Measurements from ENCODE around the gene CAMK2D. TPM values are rescaled to one million over a fixed set of nuclear protein-coding genes. Genes with fewer than 3 reads are reported as not detected.

The CAMK2D gene
- total RNA-seq, 1 experiment from 2014 or later, result 19.9 TPM

DNA sequence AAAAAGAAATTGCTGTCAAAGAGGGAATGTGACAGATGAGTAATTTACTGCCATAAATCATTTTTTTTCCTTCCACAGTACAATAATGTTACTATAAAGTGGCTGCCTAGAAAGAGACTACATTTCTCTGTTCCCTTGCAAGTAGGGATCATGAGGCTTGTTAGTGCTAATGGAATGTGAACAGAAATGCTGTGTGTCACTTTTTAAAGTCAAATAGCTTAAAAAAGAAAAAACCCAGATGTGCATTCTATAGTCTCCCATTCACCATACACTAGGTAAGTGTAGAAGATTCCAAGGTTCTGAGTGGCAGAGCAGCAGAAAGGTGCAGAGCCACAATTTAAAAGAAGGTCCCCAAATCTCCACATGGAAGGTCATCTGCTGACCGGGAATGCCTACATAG is 328.4 kb downstream of the CAMK2D start:
- Histone ChIP-seq H3K9me3 (peaks cover 4% of the 10 kb centered on the region), H3K27me3 (no peaks in the 10 kb centered on the region), H3K36me3 (no peaks in the 10 kb centered on the region), H3K4me3 (no peak overlapping the region)
- DNase-seq, result no peak

- Histone ChIP-seq H3K4me3 (no peak overlapping the region), H3K27me3 (no peaks in the 10 kb centered on the region), H3K9me3 (no peaks in the 10 kb centered on the region), H3K36me3 (no peaks in the 10 kb centered on the region)
- DNase-seq, result no peak
These were observed 337.9 kb downstream of the CAMK2D start for GRCh38 chr4:113423631-113424030.

- no peaks in the 10 kb centered on the region for H3K9me3 ChIP-seq
- DNase-seq, result no peak
- H3K4me3 ChIP-seq, result no peak overlapping the region
- H3K27me3 ChIP-seq, result no peaks in the 10 kb centered on the region
- no peaks in the 10 kb centered on the region for H3K36me3 ChIP-seq
These were observed 340.6 kb downstream of the CAMK2D start for GRCh38 chr4:113420938-113421337.

DNA sequence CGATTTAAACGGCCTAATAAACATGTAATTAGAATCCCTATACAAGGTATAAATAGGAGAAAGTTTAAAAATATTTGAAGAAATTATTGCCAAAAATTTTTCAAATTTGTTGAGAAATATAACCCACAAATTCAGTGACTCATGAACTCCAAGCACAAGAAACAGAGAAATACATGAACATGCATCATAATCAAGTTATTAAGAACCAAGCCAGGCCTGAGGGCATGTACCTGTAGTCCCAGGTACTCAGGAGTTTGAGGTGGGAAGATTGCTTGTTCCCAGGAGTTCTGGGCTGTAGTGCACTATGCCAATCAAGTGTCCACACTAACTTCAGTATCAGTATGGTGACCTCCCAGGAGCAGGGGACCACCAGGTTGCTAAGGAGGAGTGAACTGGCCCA is 341.9 kb downstream of the CAMK2D start:
- Histone ChIP-seq H3K36me3 (no peaks in the 10 kb centered on the region), H3K9me3 (no peaks in the 10 kb centered on the region), H3K27me3 (no peaks in the 10 kb centered on the region), H3K4me3 (no peak overlapping the region)
- no peak for DNase-seq

DNA sequence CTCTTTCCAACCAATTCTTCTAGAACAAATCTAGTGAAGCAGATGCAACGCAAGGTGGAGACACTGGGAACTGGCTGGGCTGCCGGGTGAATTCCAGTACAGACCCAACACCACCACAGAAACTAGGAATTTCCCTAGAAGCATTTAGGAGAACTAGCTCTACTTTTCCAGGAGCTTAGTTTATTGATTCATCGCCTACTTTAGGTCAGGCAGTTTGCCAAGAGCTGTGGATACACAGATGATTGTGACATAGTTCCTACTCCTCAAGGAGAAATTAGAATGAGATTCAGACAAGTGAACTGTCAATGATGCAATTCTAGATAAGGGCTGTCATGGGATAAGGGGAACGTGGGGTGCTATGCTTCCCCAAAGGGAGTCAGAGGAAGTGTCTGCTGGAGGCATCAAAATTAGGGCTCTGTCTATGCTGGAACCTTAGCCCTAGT is 350.0 kb downstream of the CAMK2D start:
- Histone ChIP-seq H3K36me3 (no peaks in the 10 kb centered on the region), H3K27me3 (no peaks in the 10 kb centered on the region), H3K4me3 (no peak overlapping the region), H3K9me3 (no peaks in the 10 kb centered on the region; the same call in 1 of the 2 replicates)
- DNase-seq, result peak; percentile 5

- Histone ChIP-seq H3K27me3 (no peaks in the 10 kb centered on the region), H3K9me3 (no peaks in the 10 kb centered on the region; the same call in 1 of the 2 replicates), H3K4me3 (no peak overlapping the region), H3K36me3 (no peaks in the 10 kb centered on the region)
- DNase-seq, result no peak
These were observed 350.9 kb downstream of the CAMK2D start for GRCh38 chr4:113410686-113411085.

DNA sequence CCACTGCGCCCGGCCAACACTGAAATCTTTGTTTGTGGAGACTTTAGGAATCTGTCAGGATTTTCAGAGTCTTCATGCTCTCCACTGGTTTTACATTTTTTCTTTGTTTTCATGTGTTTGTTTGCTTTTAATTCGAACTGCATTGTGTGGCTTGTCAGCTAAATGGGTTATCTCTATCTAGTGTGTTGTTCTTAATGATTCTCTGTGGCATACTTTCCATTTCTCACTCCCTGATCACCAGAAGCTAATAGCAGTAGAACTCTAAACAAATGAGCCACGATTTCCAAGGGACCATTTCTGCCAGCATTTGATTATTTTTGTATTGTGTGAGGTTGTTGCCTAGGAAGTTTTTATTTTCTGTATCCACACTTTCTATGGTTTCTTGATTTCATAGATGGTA is 352.4 kb downstream of the CAMK2D start:
- no peak overlapping the region for H3K4me3 ChIP-seq
- no peaks in the 10 kb centered on the region for H3K27me3 ChIP-seq
- H3K9me3 ChIP-seq, result no peaks in the 10 kb centered on the region; the same call in 1 of the 2 replicates
- no peak for DNase-seq
- no peaks in the 10 kb centered on the region for H3K36me3 ChIP-seq

DNA sequence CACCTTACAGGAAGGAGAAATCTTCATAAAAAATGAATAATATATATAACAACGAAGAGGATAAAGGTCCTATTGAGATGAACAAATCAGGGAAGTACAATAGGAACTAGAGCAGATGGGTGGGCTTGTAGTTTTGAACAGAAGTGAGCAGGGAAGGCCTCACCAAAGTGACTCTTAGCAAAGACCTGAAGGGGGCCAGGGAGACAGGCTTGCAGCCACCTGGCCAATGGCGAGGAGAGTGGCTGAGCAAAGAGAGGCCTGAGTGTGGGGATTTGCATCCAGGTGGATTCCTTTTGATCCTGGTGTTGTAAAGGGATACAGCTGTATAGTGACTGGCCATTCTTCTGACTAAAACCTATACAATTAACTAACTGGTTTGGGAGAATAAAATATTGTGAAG is 354.1 kb downstream of the CAMK2D start:
- no peaks in the 10 kb centered on the region for H3K36me3 ChIP-seq
- H3K27me3 ChIP-seq, result no peaks in the 10 kb centered on the region
- no peaks in the 10 kb centered on the region; the same call in 1 of the 2 replicates for H3K9me3 ChIP-seq
- no peak overlapping the region for H3K4me3 ChIP-seq
- no peak for DNase-seq

DNA sequence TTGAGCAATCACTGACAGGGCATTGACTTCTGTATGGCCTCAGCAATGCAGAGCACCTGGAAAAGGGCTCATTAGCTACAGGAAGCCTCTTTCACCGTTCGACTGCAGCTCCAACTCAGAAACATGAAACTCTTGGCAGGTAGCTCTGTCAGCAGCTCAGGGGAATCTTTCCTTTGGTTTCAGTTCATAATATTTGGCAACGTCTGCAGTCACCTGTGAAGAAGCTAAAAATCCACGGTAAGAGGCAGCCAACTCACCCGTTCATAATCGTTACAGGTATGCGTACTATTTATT is 354.9 kb downstream of the CAMK2D start:
- H3K36me3 ChIP-seq, result no peaks in the 10 kb centered on the region
- no peak for DNase-seq
- no peaks in the 10 kb centered on the region; the same call in 1 of the 2 replicates for H3K9me3 ChIP-seq
- no peaks in the 10 kb centered on the region for H3K27me3 ChIP-seq
- H3K4me3 ChIP-seq, result no peak overlapping the region

GRCh38 chr4:113405874-113406722 is 355.4 kb downstream of the CAMK2D start:
- DNase-seq, result no peak
- Histone ChIP-seq H3K27me3 (no peaks in the 10 kb centered on the region), H3K4me3 (no peak overlapping the region), H3K36me3 (no peaks in the 10 kb centered on the region), H3K9me3 (no peaks in the 10 kb centered on the region; the same call in 1 of the 2 replicates)

- Histone ChIP-seq H3K36me3 (no peaks in the 10 kb centered on the region), H3K4me3 (no peak overlapping the region), H3K27me3 (no peaks in the 10 kb centered on the region), H3K9me3 (no peaks in the 10 kb centered on the region)
- no peak for DNase-seq
These were observed 356.7 kb downstream of the CAMK2D start for GRCh38 chr4:113404841-113405240.

GRCh38 chr4:113404167-113404571 is 357.4 kb downstream of the CAMK2D start:
- no peaks in the 10 kb centered on the region for H3K9me3 ChIP-seq
- no peaks in the 10 kb centered on the region for H3K27me3 ChIP-seq
- no peak for DNase-seq
- no peaks in the 10 kb centered on the region for H3K36me3 ChIP-seq
- no peak overlapping the region for H3K4me3 ChIP-seq

Other genes starting within 250 kb of the CAMK2D start
- 41.8 and 60.1 TPM in 2 replicates for gene ARSJ, start 217.9 kb upstream of the CAMK2D start, total RNA-seq (2014; rRNA removed; shearing (Covaris generic); ENCODE audit: low replicate concordance)